HepG2 (cell line): ENCODE results near the gene PPP2R2D. TPM values are rescaled to one million over a fixed set of nuclear protein-coding genes. Genes with fewer than 3 reads are reported as not detected.

Source experiments
- ATAC-seq: fragments of 200-7000 bp; cut with Tn5 transposase; 3 replicates; pipeline ENCODE4 v1.9.1; 2020; ENCODE audit warnings: mild to moderate bottlenecking, moderate library complexity
- BruUV-seq: library from RNA; stranded (reverse); fragments of 400-500 nt; replicated peaks from 2 replicates; lab custom pipeline; 2021; lab: Mats Ljungman, UMichigan
- CTCF ChIA-PET: fragments of 300-600 bp; formaldehyde crosslinking; extraction: SDS; loops from one replicate; lab custom pipeline; 2021; ENCODE audit warnings: low total read pairs, inconsistent platforms, low intra/inter-chr PET ratio; lab: Yijun Ruan, JAX
- POLR2A ChIA-PET: fragments of 350-600 bp; sonication (Branson Sonifier 250); formaldehyde crosslinking; loops from one replicate; lab custom pipeline; 2020; ENCODE audit warnings: antibody characterized with exemption, inconsistent platforms; lab: Yijun Ruan, JAX
- DNase-seq: peaks from one replicate; pipeline ENCODE4 v3.0.0-alpha.2; 2015; ENCODE audit warnings: low spot score
- FAIRE-seq: peaks from 3 replicates; lab custom pipeline; 2011; peaks lifted over from hg19 to GRCh38; lab: Jason Lieb, UNC
- H2AFZ ChIP-seq: one replicate; pipeline ENCODE4 v1.6.1; 2011; ENCODE audit warnings: low read length, inconsistent platforms
- H3K27ac ChIP-seq: fragments of 300-600 bp; 3 replicates; pipeline ENCODE4 v1.8.0; 2011; ENCODE audit warnings: mixed run types, mild to moderate bottlenecking, mixed read lengths, low read length, inconsistent platforms; ENCODE audit not compliant: insufficient read depth; ENCODE audit errors: extremely low read length
- H3K27me3 ChIP-seq, 2 experiments: fragments of 200-600 bp in 1 of 2; 2 replicates in 1 of 2; 3 replicates in 1 of 2; pipeline versions ENCODE4 v1.6.0 to v1.8.0; 2011; ENCODE audit warnings: low read length in 2 of 2, mild to moderate bottlenecking in 2 of 2, moderate library complexity in 2 of 2, inconsistent platforms in 1 of 2; ENCODE audit not compliant: insufficient read depth in 2 of 2, control insufficient read depth in 1 of 2
- H3K36me3 ChIP-seq, 2 experiments: fragments of 200-600 bp in 1 of 2; replicated peaks in 1 of 2; 2 replicates in 1 of 2; 3 replicates in 1 of 2; pipeline versions ENCODE4 v1.5.1 to v1.8.0; 2011; ENCODE audit warnings: low read length in 2 of 2, inconsistent platforms in 1 of 2; ENCODE audit not compliant: insufficient read depth in 2 of 2, control insufficient read depth in 1 of 2
- H3K4me1 ChIP-seq: 2 replicates; pipeline ENCODE4 v1.5.1; 2012; ENCODE audit warnings: low read length, inconsistent platforms; ENCODE audit not compliant: insufficient read depth
- H3K4me2 ChIP-seq: 2 replicates; pipeline ENCODE4 v1.6.0; 2011; ENCODE audit warnings: low read depth, low read length, inconsistent platforms
- H3K4me3 ChIP-seq, 3 experiments: fragments of 200-600 bp in 1 of 3; sonication (generic), shearing (Covaris generic) in 1 of 3; replicated peaks in 1 of 3; 2 replicates each; pipeline ENCODE4 v1.5.1; 2011 to 2016; ENCODE audit warnings: low read length in 3 of 3, inconsistent platforms in 2 of 3, low read depth in 2 of 3, mild to moderate bottlenecking in 2 of 3, control low read depth in 1 of 3, mixed read lengths in 1 of 3; ENCODE audit not compliant: insufficient read depth in 1 of 3
- H3K79me2 ChIP-seq: one replicate; pipeline ENCODE4 v1.6.1; 2011; ENCODE audit warnings: low read length, inconsistent platforms; ENCODE audit not compliant: insufficient read depth
- H3K9ac ChIP-seq: 2 replicates; pipeline ENCODE4 v1.6.0; 2011; ENCODE audit warnings: mild to moderate bottlenecking, low read depth, low read length, inconsistent platforms; ENCODE audit not compliant: insufficient read depth
- H3K9me3 ChIP-seq: 2 replicates; pipeline ENCODE4 v1.5.1; 2012; ENCODE audit warnings: mild to moderate bottlenecking, low read length
- H4K20me1 ChIP-seq: 2 replicates; pipeline ENCODE4 v1.6.0; 2011; ENCODE audit warnings: inconsistent platforms, mild to moderate bottlenecking, low read length, moderate library complexity; ENCODE audit not compliant: insufficient read depth
- KAT8 ChIP-seq: IDR thresholded peaks from 2 replicates; pipeline ENCODE4 v1.6.1; 2016; ENCODE audit warnings: missing genetic modification reagents, missing compliant biosample characterization
- MED13 ChIP-seq: sonication (generic); formaldehyde crosslinking; IDR thresholded peaks from 2 replicates; pipeline ENCODE4 v1.5.0; 2020; ENCODE audit warnings: missing genetic modification reagents
- SYNCRIP ChIP-seq: fragments of 200-400 bp; formaldehyde crosslinking; IDR thresholded peaks from 2 replicates; pipeline ENCODE4 v1.6.1; 2018; ENCODE audit warnings: mild to moderate bottlenecking, low read depth, low read length; ENCODE audit not compliant: insufficient read depth
- ZBTB20 ChIP-seq: sonication (generic); formaldehyde crosslinking; IDR thresholded peaks from 2 replicates; pipeline ENCODE4 v1.8.1; 2023; ENCODE audit warnings: missing genetic modification reagents, low read depth, mild to moderate bottlenecking, borderline replicate concordance
- ZNF737 ChIP-seq: sonication (generic); formaldehyde crosslinking; IDR thresholded peaks from 2 replicates; pipeline ENCODE4 v1.5.0; 2020; ENCODE audit warnings: missing genetic modification reagents, mild to moderate bottlenecking, borderline replicate concordance
- ZSCAN25 ChIP-seq: sonication (generic); formaldehyde crosslinking; IDR thresholded peaks from 2 replicates; pipeline ENCODE4 v1.8.0; 2022; ENCODE audit warnings: mild to moderate bottlenecking, missing genetic modification reagents
- WGBS: methylation state at CpG from one replicate; pipeline ENCODE4 v1.1.6; 2017; ENCODE audit warnings: low lambda C conversion rate; 5-methylcytosine and 5-hydroxymethylcytosine counted together
- in situ Hi-C: cut with HindIII; loops from 2 replicates; pipeline ENCODE4 v1.10.0; 2017; ENCODE audit warnings: low pct_unique_long_range_greater_than_20kb; ENCODE audit not compliant: extremely low pct_ligation_motif_present
- intact Hi-C: fragments of 100-400 bp; cut with micrococcal nuclease; formaldehyde crosslinking; loops from one replicate; pipeline ENCODE4 v1.10.0; 2022; ENCODE audit not compliant: unreplicated experiment
- polyA plus RNA-seq, 8 experiments: library from polyadenylated mRNA; depleted of rRNA in 3 of 8; stranded (reverse) in 7 of 8; unstranded in 1 of 8; fragments of >200 nt; fragmentation: Illumina TruSeq in 4 of 8; extraction: Trizol in 4 of 8; gene quantifications; 2 replicates each; pipeline versions ENCODE4 v1.2.1 to v1.2.3, GENCODE V29; 2011 to 2016; ENCODE audit warnings: low read depth in 4 of 8, missing spikeins in 1 of 8, mixed read lengths in 1 of 8; ENCODE audit not compliant: insufficient read depth in 1 of 8
- total RNA-seq, 5 experiments: library from RNA; depleted of rRNA; stranded (reverse); fragments of >200 nt; fragmentation: Illumina TruSeq; extraction: Trizol; gene quantifications; 2 replicates each; pipeline ENCODE4 v1.2.3, GENCODE V29; 2016; ENCODE audit warnings: low read depth in 1 of 5
- TF ChIP-seq, protein P1 (sequence below): sonication (generic); formaldehyde crosslinking; conservative IDR thresholded peaks from 2 replicates; pipeline ENCODE4 v1.8.0; 2022; ENCODE audit warnings: missing genetic modification reagents

PPP2R2D gene
- total and polyA plus RNA-seq, 2 of the 13 experiments (the other 11 are each of a cell fraction or from before 2014, with no cell fraction given): 32.7 to 33.2 TPM

DNA sequence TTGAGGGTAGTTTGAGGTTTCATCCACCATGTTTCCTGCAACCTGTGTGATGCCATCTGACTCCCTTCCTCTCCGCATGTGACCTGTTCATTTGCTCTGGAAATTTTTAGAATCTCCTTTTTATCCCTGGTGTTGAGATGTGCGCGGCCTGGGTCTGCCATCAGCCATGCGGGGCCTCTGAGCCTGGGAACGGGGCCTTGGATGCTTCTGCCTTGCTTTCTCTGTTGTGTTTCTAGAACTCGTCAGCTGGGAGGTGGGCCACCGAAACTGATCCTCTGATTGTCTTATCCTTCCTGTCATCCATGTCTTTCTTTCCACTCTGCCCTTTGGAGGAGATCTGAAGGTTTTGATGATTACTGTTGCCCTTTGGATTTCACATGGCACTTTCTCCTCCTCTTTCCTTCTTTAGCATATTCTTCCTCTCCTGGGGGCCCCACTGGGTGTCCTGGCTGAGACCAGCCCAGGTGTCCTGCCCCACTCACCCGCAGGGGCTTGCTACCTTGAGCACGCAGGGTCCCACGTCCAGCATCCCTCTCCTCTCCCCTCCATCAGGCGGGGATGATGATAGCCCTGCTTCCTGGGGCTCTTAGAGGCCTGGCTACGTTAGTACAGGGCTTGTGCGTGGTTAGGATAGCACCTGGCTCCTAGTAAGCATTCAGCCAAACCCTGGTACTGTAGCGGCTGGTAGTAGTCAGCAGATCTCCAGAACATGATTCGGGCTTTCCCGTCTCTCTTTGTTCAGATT, 29.9 kb downstream of the PPP2R2D start:
- Histone ChIP-seq H2AFZ (no peak overlapping the region), H3K4me2 (no peak overlapping the region), H3K4me3 (no peak overlapping the region), H4K20me1 (peaks cover 71% of the 10 kb centered on the region; the same call in 1 of the 2 replicates), H3K4me1 (peaks cover 27% of the 10 kb centered on the region), H3K79me2 (peaks cover 89% of the 10 kb centered on the region), H3K9ac (no peak overlapping the region), H3K36me3 (peaks cover 4 to 22% of the 10 kb centered on the region in 2 experiments; a peak in 4 of 5 replicates), H3K9me3 (no peaks in the 10 kb centered on the region), H3K27ac (no peak overlapping the region), H3K27me3 (no peaks in the 10 kb centered on the region)
- FAIRE-seq (no peak), ATAC-seq (no peak), DNase-seq (no peak)
- 99% methylated on average over 16 of the region's 16 CpGs for WGBS
- ChIA-PET CTCF (no interaction called here), POLR2A (no interaction called here)
- BruUV-seq: no TSS peak
- in situ Hi-C loops: no loop called here
- no peak for TF ChIP-seq ZBTB20 (CRISPR knock-in tag)
- TF ChIP-seq ZNF737 (CRISPR knock-in tag): no peak
- TF ChIP-seq, protein P1, sequence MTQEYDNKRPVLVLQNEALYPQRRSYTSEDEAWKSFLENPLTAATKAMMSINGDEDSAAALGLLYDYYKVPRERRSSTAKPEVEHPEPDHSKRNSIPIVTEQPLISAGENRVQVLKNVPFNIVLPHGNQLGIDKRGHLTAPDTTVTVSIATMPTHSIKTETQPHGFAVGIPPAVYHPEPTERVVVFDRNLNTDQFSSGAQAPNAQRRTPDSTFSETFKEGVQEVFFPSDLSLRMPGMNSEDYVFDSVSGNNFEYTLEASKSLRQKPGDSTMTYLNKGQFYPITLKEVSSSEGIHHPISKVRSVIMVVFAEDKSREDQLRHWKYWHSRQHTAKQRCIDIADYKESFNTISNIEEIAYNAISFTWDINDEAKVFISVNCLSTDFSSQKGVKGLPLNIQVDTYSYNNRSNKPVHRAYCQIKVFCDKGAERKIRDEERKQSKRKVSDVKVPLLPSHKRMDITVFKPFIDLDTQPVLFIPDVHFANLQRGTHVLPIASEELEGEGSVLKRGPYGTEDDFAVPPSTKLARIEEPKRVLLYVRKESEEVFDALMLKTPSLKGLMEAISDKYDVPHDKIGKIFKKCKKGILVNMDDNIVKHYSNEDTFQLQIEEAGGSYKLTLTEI (CRISPR knock-in tag): no peak
- no peak for TF ChIP-seq ZSCAN25 (CRISPR knock-in tag)
- no peak for TF ChIP-seq SYNCRIP
- no peak for TF ChIP-seq KAT8
- TF ChIP-seq MED13: no peak
- intact Hi-C loops: no loop called here
